Measurements from ENCODE around the gene CPSF2.

GRCh38 chr14:92190768-92191167 is 69.0 kb downstream of the CPSF2 start:
- TF ChIP-seq, protein P1, sequence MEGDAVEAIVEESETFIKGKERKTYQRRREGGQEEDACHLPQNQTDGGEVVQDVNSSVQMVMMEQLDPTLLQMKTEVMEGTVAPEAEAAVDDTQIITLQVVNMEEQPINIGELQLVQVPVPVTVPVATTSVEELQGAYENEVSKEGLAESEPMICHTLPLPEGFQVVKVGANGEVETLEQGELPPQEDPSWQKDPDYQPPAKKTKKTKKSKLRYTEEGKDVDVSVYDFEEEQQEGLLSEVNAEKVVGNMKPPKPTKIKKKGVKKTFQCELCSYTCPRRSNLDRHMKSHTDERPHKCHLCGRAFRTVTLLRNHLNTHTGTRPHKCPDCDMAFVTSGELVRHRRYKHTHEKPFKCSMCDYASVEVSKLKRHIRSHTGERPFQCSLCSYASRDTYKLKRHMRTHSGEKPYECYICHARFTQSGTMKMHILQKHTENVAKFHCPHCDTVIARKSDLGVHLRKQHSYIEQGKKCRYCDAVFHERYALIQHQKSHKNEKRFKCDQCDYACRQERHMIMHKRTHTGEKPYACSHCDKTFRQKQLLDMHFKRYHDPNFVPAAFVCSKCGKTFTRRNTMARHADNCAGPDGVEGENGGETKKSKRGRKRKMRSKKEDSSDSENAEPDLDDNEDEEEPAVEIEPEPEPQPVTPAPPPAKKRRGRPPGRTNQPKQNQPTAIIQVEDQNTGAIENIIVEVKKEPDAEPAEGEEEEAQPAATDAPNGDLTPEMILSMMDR (IDR thresholded peaks at IDR 0.05; ENCODE audit: low read depth, low read length): no peak
- TF ChIP-seq EZH2phosphoT487 (IDR thresholded peaks at IDR 0.05; ENCODE audit: low read depth): no peak
